GM21381 (cell line): ENCODE measurements around the gene ECHS1.
"Not testable (repeated sequence)": the region's sequence is repeated elsewhere in the genome, so short reads cannot be mapped to it uniquely, and the experiment has no call there.

Experiments used
- ATAC-seq: cut with Tn5 transposase; IDR thresholded peaks from one replicate; pipeline ENCODE4 v1.9.1; 2021; ENCODE audit warnings: mild to moderate bottlenecking, moderate library complexity; ENCODE audit not compliant: unreplicated experiment

The ECHS1 gene

DNA sequence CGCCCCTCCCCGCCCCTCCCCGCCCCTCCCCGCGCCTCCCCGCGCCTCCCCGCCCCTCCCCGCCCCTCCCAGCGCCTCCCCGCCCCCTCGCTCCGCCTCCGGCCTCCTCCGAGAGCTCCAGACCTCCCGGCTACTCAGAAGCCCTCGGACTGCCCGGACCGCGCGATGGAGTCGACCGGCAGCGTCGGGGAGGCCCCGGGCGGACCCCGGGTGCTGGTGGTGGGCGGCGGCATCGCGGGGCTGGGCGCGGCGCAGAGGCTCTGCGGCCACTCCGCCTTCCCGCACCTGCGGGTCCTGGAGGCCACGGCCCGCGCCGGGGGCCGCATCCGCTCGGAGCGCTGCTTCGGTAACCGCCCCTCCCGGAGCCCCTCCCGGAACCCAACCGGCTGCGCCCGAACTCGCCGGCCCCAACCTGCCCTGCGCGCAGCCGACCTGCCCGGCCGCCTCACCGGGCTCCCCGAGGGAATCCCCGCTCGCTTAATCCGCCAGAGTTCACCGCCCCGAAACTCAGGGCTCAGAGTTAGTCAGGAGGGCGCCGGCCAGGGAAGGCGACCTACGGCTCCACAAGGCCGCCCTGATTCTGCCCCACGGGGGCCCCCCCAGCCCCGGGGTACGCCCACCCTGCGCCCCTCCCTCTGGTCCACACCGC is 6.1 kb upstream of the ECHS1 start, which contains the start of gene PAOX:
Gene PAOX (plus strand): TSS at position 111 of the 649 bp plus-strand sequence. CDS start 55 bp downstream, at position 166.
- peak; percentile 53 for ATAC-seq

DNA sequence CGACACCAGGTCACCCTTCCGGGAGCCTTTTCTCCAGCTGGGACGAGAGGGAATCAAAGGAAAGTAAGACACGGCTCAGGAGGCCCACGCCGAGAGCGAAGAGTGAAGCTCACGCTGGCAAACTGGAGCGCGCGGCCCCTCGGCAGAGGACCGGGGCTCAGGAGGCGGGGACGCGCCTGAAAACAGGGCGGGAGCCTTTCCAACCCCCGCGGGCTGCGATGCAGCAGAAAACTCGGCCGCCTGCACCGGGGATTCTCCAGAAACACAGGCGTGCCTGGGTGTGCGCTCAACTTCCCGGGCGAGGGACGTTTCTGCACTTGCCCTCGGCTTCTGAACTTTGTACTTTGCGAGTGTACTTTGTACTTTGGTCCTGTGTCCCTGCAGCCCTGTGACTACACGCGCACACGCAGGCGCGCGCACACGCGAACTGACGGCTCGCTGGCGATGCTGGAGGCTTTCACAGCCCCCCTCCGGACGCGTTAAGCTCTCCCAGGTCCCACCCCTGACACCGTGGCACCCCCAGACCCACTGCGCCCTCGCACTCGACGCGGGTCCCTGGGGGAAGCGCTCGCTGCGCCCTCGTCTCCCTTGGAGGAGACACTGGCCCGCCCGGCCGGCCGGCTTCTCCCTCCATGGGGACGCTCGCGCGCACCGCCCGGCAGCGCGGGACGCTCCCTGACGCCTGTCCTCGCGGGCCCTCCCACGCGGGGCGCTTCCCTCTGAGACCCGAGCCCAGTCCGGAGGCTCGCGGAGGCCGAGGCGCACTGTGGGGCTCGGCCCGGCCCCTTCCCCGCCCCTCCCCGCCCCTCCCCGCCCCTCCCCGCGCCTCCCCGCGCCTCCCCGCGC is 5.3 kb upstream of the ECHS1 start:
- ATAC-seq = peak; percentile 45

DNA sequence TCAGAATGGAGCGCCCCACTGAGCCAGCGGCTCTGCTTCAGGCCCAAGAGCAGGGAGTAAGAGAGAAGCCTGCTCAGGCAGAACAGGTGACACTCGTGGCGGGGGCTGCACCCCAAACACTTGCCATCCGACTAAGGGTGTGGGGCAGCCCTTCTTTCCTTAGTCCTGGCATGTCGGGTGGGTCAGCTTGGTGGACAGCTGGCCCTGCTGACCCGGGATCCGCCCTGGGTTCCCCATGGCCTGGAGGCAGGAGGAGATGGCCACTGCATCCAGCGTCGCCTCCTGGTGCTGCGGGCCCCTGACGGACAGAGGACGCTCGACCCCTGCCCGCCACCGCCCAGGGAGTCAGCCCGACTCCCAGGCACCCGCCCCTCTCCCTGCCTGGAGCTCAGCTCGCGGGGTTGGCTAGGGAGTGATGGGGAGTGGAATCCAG is 4.7 kb upstream of the ECHS1 start:
- no peak for ATAC-seq

DNA sequence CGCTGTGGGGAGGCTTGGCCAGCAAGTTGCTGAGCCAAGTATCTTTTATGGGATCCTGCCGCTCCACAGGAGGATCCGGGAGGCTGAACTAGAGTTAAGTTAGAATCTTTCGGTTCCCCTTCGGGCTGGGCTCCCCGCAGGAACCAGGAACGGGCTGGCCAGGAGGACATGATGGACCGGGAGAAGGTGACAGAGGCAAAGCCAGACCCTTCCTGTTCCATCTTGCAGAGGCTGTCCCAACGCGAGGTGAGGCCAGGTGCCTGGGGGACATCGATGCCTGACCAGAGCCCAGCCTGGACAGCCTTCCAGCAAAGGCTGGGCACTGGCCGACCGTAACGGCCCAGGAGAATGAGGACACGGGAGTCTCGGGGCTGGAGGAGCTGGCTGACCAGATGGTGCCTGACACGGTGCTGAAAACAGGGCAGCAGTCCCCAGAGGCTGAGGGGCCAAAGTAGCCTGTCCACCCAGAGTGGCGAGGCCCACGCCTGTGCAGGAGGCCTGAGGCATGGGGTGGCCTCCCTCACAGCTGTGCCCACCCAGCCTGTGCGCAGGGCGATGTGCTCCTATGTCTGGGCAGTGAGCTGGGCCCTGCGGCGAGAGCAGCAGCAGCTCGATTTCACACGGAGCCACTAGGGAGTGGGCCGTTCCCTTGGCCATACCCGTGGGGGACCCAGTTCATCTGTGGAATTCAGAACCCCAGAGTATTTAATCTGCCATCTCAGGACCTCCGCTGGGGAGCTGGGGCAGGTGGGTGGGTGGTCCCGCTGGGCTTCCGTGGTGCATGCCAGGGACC is 4.1 kb upstream of the ECHS1 start:
- no peak for ATAC-seq

DNA sequence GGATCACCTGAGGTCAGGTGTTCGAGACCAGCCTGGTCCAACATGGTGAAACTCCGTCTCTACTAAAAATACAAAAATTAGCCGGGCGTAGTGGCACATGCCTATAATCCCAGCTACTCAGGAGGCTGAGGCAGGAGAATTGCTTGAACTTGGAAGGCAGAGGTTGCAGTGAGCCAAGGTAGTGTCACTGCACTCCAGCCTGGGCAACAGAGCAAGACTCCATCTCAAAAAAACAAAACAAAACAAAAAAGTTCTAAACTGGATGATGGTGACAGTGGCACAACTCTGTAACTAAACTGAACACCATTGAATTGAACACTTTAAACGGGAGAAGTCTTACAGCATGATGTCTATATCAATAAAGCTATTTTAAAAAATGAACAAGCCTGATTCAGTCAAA is 3.0 kb upstream of the ECHS1 start:
- not testable (repeated sequence) for ATAC-seq

DNA sequence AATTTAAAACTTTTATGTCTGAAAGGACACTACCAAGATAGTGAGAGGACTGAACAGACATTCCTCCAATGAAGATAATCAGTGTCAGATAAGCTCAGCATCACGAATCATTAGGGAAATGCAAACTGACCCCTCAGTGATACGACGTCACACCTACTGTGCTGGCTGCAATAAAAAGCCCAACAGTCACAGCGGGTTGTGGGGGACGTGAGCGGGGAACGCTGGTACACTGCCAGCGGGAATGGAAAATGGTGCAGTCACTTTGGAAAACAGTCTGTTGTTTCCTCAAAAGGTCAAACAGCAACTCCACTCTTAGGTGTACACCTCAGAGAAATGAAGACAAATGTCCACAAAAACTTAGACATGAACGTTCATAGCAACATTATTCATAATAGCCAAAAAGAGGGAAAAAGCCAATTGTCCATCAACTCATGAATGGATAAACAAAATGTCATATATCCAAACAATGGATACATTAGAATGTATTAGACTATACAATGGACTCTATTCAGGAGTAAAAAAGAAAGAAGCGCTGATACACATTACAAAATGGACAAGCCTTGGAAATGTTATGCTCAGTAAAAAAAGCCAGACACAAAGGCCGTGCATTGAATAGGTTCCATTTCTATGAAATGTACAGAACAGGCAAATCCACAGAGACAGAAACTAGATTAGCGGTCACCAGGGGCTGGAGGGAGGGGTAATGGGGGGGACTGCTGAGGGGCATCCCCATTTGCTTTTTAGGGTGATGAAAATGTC is 2.4 kb upstream of the ECHS1 start:
- ATAC-seq = no peak

DNA sequence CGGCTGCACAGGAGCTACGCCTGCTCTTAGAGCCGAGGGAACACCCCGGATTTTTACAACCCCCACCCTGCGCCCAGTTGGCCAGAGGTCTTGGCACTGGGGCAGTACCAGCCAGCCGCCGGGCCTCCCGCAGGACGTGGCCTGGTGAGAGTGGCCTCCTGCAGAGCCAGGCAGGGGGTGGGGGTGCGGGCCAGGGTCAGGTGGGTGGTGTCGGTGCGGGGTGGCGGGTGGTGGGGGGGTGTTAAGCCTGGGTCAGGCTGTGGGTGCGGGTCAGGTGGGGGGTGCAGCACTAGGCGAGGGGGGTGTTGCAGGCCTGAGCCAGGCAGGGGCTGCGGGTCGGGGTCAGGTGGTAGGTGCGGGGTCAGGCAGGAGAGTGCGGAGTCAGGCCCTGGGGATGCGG is 647 bp downstream of the ECHS1 start:
- no peak for ATAC-seq

DNA sequence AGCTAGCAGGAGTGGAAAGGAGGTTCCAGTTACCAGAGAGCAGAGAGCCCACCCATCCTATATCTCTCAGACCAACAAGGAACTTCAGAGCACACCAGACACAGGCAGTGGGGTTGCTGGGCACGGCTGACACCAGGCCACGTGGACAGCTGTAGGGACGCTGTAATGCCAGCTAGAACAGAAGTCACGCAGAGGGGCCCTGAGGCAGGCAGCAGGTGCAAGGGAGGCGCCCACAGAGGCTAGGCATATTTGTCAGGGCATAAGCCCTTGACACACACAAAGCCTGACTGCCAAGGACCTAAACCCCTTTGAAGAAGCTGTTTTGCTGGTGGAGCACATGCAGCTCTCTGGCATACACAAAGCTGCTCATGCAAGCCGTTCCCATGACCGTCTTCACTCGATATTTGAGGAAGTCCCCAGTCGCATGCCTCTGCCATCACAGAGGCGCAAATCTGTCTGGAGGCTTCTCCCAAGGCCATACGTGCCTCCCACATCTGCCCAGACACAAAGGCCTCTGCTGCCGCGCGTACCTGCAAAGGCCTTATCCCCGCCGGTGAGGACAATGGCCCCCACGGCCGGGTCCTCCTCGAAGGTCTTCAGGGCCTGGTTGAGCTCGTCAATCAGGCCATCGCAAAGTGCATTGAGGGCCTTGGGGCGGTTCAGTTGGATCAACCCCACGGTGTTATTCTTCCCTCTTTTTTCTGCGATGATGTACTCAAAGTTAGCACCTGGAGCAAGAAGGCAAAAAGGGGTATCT is 2.9 kb downstream of the ECHS1 start:
- no peak for ATAC-seq

DNA sequence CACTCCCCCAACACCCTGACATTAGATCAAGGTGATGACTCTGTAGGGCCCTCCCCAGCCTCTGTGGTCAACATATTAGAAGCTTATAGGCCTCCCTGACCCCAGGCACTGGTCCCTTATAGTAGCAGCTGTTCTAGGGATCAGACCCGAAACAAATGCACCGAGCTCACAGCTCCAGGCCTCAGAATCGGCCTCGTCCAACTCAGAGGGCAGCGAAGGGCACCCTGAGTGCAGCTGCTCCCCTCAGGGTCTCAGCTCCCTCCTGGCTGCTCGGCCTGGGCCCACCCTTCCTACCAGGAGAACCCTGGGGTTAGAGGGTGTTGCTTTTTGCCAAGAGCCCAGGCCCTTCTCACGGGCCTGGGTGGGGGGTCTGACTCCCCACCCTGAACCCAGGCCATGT is 5.0 kb downstream of the ECHS1 start:
- ATAC-seq = no peak

DNA sequence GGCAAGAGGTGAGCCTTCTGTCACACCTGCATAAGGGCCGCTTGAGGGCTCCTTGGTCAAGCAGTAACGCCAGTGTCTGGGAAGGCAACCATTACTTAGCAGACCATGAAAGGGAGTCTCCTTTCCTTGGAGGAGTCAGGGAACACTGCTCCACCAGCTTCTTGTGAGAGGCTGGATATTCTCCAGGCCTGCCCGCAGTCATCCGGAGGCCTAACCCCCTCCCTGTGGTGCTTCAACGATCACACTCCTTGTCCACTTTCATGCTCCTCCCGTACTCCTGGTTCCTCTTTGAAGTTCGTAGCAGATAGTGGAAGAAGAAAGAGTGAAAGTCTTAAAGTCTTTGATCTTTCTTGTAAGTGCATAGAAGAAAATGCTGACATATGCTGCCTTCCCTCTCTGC is 5.7 kb downstream of the ECHS1 start:
- not testable (repeated sequence) for ATAC-seq

DNA sequence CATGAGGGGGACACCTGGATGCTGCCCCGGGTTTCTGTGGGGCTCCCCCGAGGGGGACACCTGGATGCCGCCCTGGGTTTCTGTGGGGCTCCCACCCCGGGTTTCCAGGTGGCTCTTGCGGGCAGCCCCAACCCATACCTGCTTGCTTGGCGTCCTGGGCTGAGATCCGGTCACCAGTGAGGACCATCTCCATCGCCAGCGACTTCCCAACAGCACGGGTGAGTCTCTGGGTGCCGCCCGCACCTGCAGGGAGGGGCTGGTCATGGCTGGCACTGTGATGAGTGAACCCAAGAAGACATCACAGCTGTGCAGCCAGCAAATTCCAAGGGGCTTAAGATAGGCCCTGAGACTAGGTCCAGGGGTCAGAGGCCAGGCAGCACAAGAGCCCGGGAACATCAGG is 6.4 kb downstream of the ECHS1 start:
- ATAC-seq = no peak

DNA sequence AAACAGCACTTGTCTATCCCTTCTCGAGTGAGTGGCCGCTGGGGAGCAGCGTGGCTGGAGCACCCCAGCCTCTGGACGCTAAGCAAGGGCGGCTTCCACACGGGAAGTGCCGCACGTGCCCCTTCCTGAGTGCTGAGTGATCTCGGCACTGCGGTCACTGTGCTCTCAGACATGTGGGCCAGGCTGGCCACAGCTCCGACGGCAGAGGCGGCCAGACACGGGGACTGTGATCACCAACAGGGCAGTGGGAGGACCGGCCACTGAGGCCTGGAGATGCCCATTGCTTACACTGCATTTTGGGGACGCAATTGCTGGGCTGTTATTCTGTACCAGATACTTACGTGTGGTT is 7.0 kb downstream of the ECHS1 start:
- ATAC-seq = no peak

DNA sequence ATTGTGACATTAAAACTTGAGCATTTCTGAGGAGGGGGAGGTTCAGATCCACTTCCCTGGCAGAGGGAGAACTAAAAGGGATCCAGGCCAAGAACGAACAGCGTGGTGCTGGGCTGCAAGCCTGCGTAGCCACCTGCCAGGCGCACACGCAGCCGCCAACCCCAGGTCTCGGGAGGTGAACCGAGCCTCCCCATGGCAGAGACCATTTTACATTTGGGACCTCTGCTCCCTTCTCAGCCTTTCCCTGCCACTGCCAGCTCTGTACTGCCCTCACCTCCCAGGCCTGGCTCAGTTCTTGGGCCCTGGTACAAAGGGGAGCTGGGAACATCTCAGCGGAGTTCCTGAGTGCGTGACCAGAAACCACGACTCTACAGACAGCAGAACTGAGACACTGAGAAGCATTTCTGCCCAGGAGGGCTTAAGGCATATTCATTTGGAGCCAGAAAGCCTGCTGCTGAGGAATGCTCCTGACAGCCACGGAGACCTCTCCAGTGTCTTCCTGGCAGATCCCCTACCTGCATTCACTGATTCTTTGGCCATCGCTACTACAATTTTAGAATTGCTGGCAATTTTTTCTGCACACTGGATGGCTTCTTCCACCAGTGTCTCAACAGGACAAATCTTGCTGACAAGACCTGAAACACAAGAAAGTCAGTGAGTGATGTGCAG is 7.6 kb downstream of the ECHS1 start:
- ATAC-seq = no peak

DNA sequence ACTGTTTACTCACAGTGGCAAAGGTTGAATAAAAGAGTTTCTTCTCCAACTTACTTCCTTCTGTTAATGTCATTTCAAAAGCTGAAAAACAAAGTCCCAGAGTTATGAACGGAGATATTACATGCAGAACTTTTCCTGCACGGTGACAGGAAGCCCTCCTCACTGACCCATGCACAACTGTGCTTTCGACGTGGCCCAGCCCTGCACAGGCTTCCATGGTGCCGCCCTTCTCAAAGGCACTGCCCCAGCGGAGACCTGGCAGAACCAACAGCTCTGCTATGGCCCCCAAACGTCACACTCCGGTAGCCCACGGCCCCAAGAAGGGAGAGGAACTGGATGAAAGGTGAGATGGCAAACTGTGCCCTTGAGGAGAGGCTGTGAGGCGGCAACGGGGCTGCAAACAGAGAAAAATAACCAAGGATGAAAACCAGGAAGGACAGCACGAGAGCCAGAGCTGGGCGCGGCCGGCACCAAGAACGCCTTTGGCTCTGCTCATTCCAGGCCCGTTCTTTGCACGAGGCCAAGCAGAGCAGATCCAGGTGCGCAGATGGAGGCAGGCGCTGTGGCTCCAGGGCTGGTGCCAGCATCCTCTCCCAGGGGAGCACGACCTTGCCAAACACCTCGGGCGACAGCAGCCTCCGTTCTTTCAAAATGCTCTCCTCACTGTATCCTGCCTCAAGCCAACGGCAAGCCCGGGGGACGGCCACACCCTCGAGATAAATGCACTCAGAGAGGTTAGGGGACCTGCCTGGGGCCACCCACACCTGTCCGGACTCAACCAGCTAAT is 8.3 kb downstream of the ECHS1 start:
- no peak for ATAC-seq

DNA sequence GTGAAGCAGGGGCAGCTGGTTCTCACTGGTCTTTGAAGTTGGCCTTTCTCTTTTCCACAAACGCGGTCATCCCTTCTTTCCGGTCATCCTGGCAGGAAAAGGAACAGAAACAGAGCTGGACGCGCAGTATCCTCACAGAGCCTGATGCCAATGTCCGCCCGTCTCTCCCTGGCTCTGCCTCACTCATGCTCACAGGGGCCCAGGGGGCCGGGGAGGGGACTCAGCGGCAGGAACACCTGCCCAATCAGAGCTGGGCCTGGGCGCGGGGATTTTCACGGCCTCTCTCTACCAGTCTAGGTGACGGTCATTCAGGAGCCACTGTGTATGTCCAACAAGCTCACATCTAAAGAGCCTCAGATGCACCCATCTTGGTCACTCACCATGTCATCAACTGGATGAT is 10.3 kb downstream of the ECHS1 start:
- ATAC-seq = no peak

DNA sequence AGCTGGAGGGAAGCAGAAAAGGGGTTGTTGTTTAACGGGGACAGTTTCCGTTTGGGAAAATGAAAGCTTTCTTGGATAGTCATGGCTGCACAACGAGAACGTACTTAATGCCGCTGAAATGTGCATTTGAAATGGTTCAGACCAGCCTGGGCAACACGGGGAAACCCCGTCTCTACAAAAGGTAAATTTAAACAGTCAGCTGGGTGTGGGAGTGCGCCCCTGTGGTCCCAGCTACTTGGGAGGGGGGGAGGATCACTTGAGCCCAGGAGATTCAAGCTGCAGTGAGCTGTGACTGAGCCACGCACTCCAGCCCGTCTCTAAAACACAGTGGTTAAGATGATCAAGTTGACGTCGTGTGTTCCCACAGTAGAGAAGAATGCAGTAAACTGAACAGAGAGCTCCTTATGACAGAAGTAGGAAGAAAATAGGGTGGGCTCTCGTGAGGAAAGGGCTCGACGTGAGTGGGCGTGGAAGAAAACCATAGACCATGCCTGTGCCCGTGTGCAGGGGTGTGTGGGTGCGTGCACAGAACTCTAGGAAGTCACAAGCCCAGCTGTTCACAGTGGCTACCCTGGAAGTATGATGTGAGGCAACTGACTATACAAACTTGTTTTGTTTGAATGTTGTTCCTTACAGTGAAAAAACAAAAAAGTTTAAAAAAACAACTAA is 11.2 kb downstream of the ECHS1 start:
- ATAC-seq = no peak

DNA sequence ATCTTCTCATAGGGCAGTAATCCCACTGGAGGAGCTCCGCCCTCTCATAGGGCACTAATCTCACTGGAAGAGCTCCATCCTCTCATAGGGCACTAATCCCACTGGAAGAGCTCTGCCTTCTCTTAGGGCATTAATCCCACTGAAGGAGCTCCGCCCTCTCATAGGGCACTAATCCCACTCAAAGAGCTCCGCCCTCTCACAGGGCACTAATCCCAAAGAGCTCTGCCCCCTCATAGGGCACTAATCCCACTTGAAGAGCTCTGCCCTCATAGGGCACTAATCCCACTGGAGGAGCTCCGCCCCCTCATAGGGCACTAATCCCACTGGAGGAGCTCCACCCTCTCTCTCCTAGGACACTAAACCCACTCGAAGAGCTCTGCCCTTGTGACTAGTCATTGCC is 11.9 kb downstream of the ECHS1 start:
- ATAC-seq = no peak

DNA sequence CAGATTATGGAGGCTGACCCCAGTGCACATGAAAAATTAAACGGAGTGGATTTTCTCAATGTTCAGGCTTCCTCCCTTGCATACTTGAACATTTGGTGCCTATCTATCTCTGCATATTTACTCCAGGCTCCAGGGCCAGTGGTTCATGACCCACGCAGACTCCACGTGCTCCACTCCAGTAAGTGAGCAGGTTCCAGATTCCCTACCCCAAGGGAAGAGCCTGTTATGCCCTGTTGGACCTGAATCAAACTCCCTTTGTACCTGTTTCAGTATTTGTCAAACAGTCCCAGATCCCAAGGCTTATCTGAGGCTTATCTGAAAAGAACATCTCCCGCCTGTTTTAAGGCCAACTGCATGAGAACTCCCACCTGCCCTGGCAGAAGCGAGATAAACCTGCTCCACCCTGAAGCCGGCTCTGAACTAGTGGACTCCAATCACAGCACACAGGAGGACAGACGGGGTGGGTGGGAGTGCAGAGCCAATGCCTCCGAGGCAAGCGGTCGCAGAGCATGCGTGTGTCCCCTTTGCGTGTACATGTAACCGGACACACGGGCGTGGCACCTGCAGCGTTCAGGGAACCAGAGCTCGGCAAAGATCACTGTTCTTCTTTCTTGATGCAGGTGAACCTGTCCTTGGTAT is 13.1 kb downstream of the ECHS1 start:
- no peak for ATAC-seq
